Endodermal cell (in vitro differentiated cells): ENCODE results near the gene MCTP1. TPM values are rescaled to one million over a fixed set of nuclear protein-coding genes. Genes with fewer than 3 reads are reported as not detected.

Source experiments
- DNase-seq: peaks from one replicate; pipeline ENCODE4 v3.0.0-alpha.2; 2017
- H3K27ac ChIP-seq: 2 replicates; pipeline ENCODE4 v1.5.1; 2013; ENCODE audit warnings: mild to moderate bottlenecking, low read depth, low read length, moderate library complexity
- H3K27me3 ChIP-seq: 2 replicates; pipeline ENCODE4 v1.6.1; 2013; ENCODE audit warnings: mild to moderate bottlenecking, low read length, moderate library complexity; ENCODE audit not compliant: insufficient read depth, control insufficient read depth, poor library complexity, severe bottlenecking
- H3K36me3 ChIP-seq: 2 replicates; pipeline ENCODE4 v1.7.0; 2013; ENCODE audit warnings: mild to moderate bottlenecking, low read length, moderate library complexity; ENCODE audit not compliant: control insufficient read depth, insufficient read depth
- H3K4me1 ChIP-seq: one replicate; pipeline ENCODE4 v1.7.0; 2013; ENCODE audit warnings: low read length; ENCODE audit not compliant: control insufficient read depth, insufficient read depth
- H3K4me3 ChIP-seq: 2 replicates; pipeline ENCODE4 v1.5.1; 2013; ENCODE audit warnings: mild to moderate bottlenecking, low read length, moderate library complexity
- H3K9ac ChIP-seq: 2 replicates; pipeline ENCODE4 v1.6.1; 2013; ENCODE audit warnings: mild to moderate bottlenecking, low read length, moderate library complexity; ENCODE audit not compliant: poor library complexity, severe bottlenecking; ENCODE audit errors: extremely low read depth
- H3K9me3 ChIP-seq: 2 replicates; pipeline ENCODE4 v1.6.1; 2013; ENCODE audit warnings: mild to moderate bottlenecking, low read length, moderate library complexity; ENCODE audit not compliant: control insufficient read depth
- H3K27ac Mint-ChIP-seq: 2 replicates; pipeline ENCODE4 v1.8.0; 2020; ENCODE audit warnings: mixed read lengths
- H3K27me3 Mint-ChIP-seq: 2 replicates; pipeline ENCODE4 v1.8.0; 2021; ENCODE audit warnings: mild to moderate bottlenecking, mixed read lengths; ENCODE audit not compliant: insufficient read depth
- H3K36me3 Mint-ChIP-seq: 2 replicates; pipeline ENCODE4 v1.8.0; 2020; ENCODE audit warnings: low read depth, mixed read lengths
- H3K4me1 Mint-ChIP-seq: 2 replicates; pipeline ENCODE4 v1.8.0; 2020; ENCODE audit warnings: mixed read lengths
- H3K4me3 Mint-ChIP-seq: 2 replicates; pipeline ENCODE4 v1.8.0; 2020; ENCODE audit warnings: mild to moderate bottlenecking, moderate library complexity, mixed read lengths
- H3K9me3 Mint-ChIP-seq: 2 replicates; pipeline ENCODE4 v1.8.0; 2020; ENCODE audit warnings: mild to moderate bottlenecking, mixed read lengths
- WGBS, 2 experiments: methylation state at CpG; one replicate each; pipeline versions ENCODE4 v1.1.5 to v1.1.7; 2013; ENCODE audit warnings: missing lambda C conversion rate in 2 of 2, mixed read lengths in 1 of 2; ENCODE audit not compliant: insufficient coverage in 1 of 2, insufficient read length in 1 of 2; 5-methylcytosine and 5-hydroxymethylcytosine counted together
- total RNA-seq, 2 donors: library from RNA; stranded (reverse); fragmentation: NEBNext Ultra II Directional in 1 of 2; extraction: Animal tissue kit (Norgen Biotek cat#: 25700) in 1 of 2; gene quantifications; 2 replicates in 1 of 2; 3 replicates in 1 of 2; pipeline ENCODE4 v1.2.1, GENCODE V29; 2021
- TF ChIP-seq, protein P1 (sequence below): fragments of 200-600 bp; sonication (generic); conservative IDR thresholded peaks from 2 replicates; pipeline ENCODE4 v1.5.0; 2021; ENCODE audit warnings: antibody characterized with exemption, mild to moderate bottlenecking

Gene MCTP1
- total RNA-seq, 2 donors from 2014 or later = 0.71 to 3.7 TPM

DNA sequence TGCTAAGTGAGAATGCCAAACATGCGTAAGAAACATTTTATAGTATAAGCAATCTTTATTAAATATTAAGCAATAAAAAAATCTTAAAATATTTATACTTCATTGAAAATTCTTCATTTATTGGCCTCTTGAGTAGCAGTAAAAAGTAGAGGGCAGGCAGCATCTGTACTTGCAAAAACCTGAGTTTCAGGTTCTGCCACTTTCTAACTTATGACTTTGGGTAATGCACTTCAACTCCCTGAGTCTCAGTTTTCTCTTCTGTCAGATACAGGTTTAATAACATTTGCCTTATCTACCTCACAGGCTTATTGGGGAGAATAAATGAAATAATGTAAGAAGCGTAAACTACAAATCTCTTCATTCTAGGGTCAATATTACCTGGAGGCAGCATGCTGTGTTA, 19.8 kb upstream of the MCTP1 start:
- Histone ChIP-seq H3K27ac (no peak overlapping the region), H3K4me3 (no peak overlapping the region), H3K27me3 (no peaks in the 10 kb centered on the region), H3K9me3 (no peaks in the 10 kb centered on the region), H3K4me1 (no peaks in the 10 kb centered on the region), H3K36me3 (no peaks in the 10 kb centered on the region), H3K9ac (no peak overlapping the region)
- Mint-ChIP-seq H3K4me1 (no peaks in the 10 kb centered on the region), H3K27ac (no peak overlapping the region), H3K36me3 (no peaks in the 10 kb centered on the region), H3K9me3 (no peaks in the 10 kb centered on the region), H3K4me3 (no peak overlapping the region), H3K27me3 (peaks cover 2% of the 10 kb centered on the region)
- DNase-seq = no peak
- TF ChIP-seq, protein P1, sequence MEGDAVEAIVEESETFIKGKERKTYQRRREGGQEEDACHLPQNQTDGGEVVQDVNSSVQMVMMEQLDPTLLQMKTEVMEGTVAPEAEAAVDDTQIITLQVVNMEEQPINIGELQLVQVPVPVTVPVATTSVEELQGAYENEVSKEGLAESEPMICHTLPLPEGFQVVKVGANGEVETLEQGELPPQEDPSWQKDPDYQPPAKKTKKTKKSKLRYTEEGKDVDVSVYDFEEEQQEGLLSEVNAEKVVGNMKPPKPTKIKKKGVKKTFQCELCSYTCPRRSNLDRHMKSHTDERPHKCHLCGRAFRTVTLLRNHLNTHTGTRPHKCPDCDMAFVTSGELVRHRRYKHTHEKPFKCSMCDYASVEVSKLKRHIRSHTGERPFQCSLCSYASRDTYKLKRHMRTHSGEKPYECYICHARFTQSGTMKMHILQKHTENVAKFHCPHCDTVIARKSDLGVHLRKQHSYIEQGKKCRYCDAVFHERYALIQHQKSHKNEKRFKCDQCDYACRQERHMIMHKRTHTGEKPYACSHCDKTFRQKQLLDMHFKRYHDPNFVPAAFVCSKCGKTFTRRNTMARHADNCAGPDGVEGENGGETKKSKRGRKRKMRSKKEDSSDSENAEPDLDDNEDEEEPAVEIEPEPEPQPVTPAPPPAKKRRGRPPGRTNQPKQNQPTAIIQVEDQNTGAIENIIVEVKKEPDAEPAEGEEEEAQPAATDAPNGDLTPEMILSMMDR = no peak
- WGBS, 2 experiments = 80 to 88% methylated on average over 1 of the region's 2 CpGs

DNA sequence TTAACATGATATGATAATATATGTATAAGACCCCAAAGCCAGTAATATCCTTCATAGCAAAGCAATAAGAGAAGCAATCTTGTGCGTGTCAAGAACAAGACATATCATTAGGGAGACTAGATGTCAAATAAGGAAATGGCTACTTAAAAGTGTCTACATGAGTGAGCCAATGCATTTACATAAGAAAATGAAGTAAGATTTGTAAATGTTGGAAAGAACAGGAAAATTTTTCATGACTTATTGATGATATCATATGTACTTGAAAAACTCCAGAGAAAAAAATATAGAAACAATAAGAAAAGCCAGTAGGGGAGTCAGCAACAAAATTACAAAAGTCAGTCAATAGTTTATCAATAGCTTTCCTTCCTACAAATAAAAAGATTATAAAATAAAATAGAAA, 13.8 kb upstream of the MCTP1 start:
- Mint-ChIP-seq H3K9me3 (no peaks in the 10 kb centered on the region), H3K4me3 (no peak overlapping the region)
- no peak for DNase-seq

DNA sequence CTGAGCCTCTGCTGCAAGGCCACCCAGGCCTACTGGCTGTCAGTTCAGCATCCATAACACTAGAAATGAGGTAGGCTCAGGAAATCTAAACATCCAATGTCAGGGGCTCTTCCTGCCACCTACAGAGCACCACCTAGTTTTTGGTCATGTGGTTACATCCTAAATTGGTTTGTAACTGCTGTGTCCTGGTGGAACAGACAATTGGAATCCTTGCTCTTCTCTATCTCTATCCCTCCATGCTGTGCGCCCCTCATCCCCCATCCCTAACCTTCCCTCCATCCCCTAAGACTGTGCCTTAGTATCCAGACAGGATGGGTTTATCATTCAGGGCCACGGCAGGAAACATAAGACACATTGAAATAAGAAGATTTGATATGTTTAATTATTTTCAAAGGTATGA, 11.4 kb upstream of the MCTP1 start:
- Histone ChIP-seq H3K27me3 (peaks cover under 1% of the 10 kb centered on the region), H3K36me3 (no peaks in the 10 kb centered on the region), H3K4me3 (no peak overlapping the region), H3K9me3 (no peaks in the 10 kb centered on the region), H3K9ac (no peak overlapping the region), H3K27ac (no peak overlapping the region), H3K4me1 (peaks cover 5% of the 10 kb centered on the region)
- 84 to 100% methylated on average over 1 to 2 of the region's 2 CpGs for whole genome bisulfite sequencing, 2 experiments
- DNase-seq = no peak
- H3K4me3 Mint-ChIP-seq = no peak overlapping the region
- no peaks in the 10 kb centered on the region for H3K4me1 Mint-ChIP-seq
- no peaks in the 10 kb centered on the region for H3K27me3 Mint-ChIP-seq
- H3K27ac Mint-ChIP-seq = no peak overlapping the region
- TF ChIP-seq, protein P1 = no peak
- no peaks in the 10 kb centered on the region for H3K36me3 Mint-ChIP-seq
- no peaks in the 10 kb centered on the region for H3K9me3 Mint-ChIP-seq

More for the DNA sequence above, 13.8 kb upstream of the MCTP1 start:
- H3K27ac Mint-ChIP-seq = no peak overlapping the region
- Histone ChIP-seq H3K27me3 (no peaks in the 10 kb centered on the region), H3K36me3 (no peaks in the 10 kb centered on the region), H3K27ac (no peak overlapping the region), H3K4me3 (no peak overlapping the region), H3K9ac (no peak overlapping the region), H3K9me3 (no peaks in the 10 kb centered on the region), H3K4me1 (peaks cover 5% of the 10 kb centered on the region)
- H3K27me3 Mint-ChIP-seq = no peaks in the 10 kb centered on the region
- H3K4me1 Mint-ChIP-seq = no peaks in the 10 kb centered on the region
- 90 to 100% methylated on average over 1 of the region's 1 CpG for WGBS, 2 experiments
- H3K36me3 Mint-ChIP-seq = no peaks in the 10 kb centered on the region
- TF ChIP-seq, protein P1 = no peak
